ENCODE data around the gene COL17A1. TPM values are rescaled to one million over a fixed set of nuclear protein-coding genes. Genes with fewer than 3 reads are reported as not detected.

The COL17A1 gene
- total and polyA plus RNA-seq, 9 of the 15 experiments (the other 6 are each of a cell fraction or from before 2014, with no cell fraction given): not detected

DNA sequence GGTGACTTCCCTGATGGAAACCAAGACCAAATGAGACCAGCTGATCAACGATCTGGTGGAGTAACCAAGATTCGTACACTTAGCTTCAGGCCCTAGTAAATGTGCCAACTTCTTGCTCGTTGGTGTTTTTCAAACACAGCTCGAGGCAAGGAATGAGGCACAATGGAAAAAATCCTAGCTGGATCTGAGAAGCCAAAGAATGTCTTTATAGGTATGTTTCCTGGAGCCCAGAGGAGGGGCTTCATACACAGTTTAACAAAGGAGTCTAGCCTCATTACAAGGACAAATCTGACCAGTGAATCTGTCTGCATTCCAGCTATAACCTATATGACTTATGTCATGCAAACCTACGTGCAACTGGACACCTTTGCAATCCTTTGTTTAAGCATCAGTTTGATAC is 3.7 kb downstream of the COL17A1 start:
- Histone ChIP-seq H3K79me2 (ENCODE audit: control insufficient read depth, insufficient read depth, low read length) (no peaks in the 10 kb centered on the region), H3K9me3 (replicated peaks; ENCODE audit: control insufficient read depth, insufficient read depth, low read depth, low read length) (no peaks in the 10 kb centered on the region), H2AFZ (ENCODE audit: low read depth, low read length) (no peak overlapping the region), H3K27me3 (ENCODE audit: control insufficient read depth in 2 of 2, insufficient read depth in 2 of 2, low read length in 2 of 2) (0 out of 5 replicates have a peak, but pooled peaks cover 0 to 4% of the 10 kb centered on the region in 2 experiments), H3K36me3 (ENCODE audit: control insufficient read depth, insufficient read depth, low read length) (no peaks in the 10 kb centered on the region), H3K27ac (ENCODE audit: extremely low read depth, low read depth, low read length) (no peak overlapping the region), H3K4me3 (no peak overlapping the region), H3K4me1 (replicated peaks in 1 of 2; ENCODE audit: control insufficient read depth in 2 of 2, insufficient read depth in 2 of 2, low read length in 2 of 2) (no peaks in the 10 kb centered on the region), H3K9me1 (ENCODE audit: control insufficient read depth, insufficient read depth, low read length) (no peaks in the 10 kb centered on the region), H3K9ac (ENCODE audit: insufficient read depth in 1 of 2, low read depth in 2 of 2, low read length in 2 of 2) (no peak overlapping the region), H3K4me2 (ENCODE audit: insufficient read depth, low read length) (no peak overlapping the region), H4K20me1 (replicated peaks; ENCODE audit: control insufficient read depth, insufficient read depth, low read length) (no peaks in the 10 kb centered on the region)
- intact Hi-C loops (cut with micrococcal nuclease): no loop called here
- DNase-seq (ENCODE audit: extremely low read depth in 1 of 4, low spot score in 3 of 4): no peak
- CTCF ChIA-PET (ENCODE audit: low intra/inter-chr PET ratio): no interaction called here
- POLR2A ChIA-PET: no interaction called here
- WGBS (ENCODE audit: insufficient coverage, low coverage, missing lambda C conversion rate): 3% methylated on average over 5 of the region's 5 CpGs
- TF ChIP-seq ILK (tag; IDR thresholded peaks at IDR 0.05; ENCODE audit: borderline replicate concordance, low read depth): no peak
- TF ChIP-seq ZNF324 (CRISPR knock-in tag; IDR thresholded peaks at IDR 0.05): no peak
- TF ChIP-seq, protein P1, sequence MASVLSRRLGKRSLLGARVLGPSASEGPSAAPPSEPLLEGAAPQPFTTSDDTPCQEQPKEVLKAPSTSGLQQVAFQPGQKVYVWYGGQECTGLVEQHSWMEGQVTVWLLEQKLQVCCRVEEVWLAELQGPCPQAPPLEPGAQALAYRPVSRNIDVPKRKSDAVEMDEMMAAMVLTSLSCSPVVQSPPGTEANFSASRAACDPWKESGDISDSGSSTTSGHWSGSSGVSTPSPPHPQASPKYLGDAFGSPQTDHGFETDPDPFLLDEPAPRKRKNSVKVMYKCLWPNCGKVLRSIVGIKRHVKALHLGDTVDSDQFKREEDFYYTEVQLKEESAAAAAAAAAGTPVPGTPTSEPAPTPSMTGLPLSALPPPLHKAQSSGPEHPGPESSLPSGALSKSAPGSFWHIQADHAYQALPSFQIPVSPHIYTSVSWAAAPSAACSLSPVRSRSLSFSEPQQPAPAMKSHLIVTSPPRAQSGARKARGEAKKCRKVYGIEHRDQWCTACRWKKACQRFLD (CRISPR knock-in tag; IDR thresholded peaks at IDR 0.05): no peak
- TF ChIP-seq GTF2E2 (tag; IDR thresholded peaks at IDR 0.05): no peak
- TF ChIP-seq NR1H2 (CRISPR knock-in tag; IDR thresholded peaks at IDR 0.05): no peak
- TF ChIP-seq DNMT1 (IDR thresholded peaks at IDR 0.05): no peak
- TF ChIP-seq GATA2 (CRISPR knock-in tag; IDR thresholded peaks at IDR 0.05): no peak
- no peak for TF ChIP-seq BDP1 (IDR thresholded peaks at IDR 0.05; ENCODE audit: insufficient read depth, insufficient read length)
- no peak for TF ChIP-seq ETV5 (CRISPR knock-in tag; IDR thresholded peaks at IDR 0.05; ENCODE audit: low read depth)
- no peak for TF ChIP-seq MED1 (CRISPR knock-in tag; IDR thresholded peaks at IDR 0.05; ENCODE audit: borderline replicate concordance)
- no peak for TF ChIP-seq FOSL1 (tag; conservative IDR thresholded peaks at IDR 0.05)
- no peak for TF ChIP-seq FOXA1 (IDR thresholded peaks at IDR 0.05; ENCODE audit: borderline replicate concordance)
- no peak for TF ChIP-seq ZNF24 (IDR thresholded peaks at IDR 0.05)
- no peak for TF ChIP-seq POLR3A (IDR thresholded peaks at IDR 0.05; ENCODE audit: borderline replicate concordance, extremely low read depth, insufficient read depth, insufficient read length)
- TF ChIP-seq ZNF589 (CRISPR knock-in tag; IDR thresholded peaks at IDR 0.05; ENCODE audit: low read depth): no peak
- in situ Hi-C loops (cut with MboI): no loop called here
- no peak for ATAC-seq
- no peak for FAIRE-seq
- BruUV-seq (replicated peaks): no TSS peak
